ENCODE measurements around the gene ELF5. TPM values are rescaled to one million over a fixed set of nuclear protein-coding genes. Genes with fewer than 3 reads are reported as not detected.

Gene ELF5
- total and polyA plus RNA-seq, 2 donors (not counting 1 experiment from before 2014, with no cell fraction given) = not detected

DNA sequence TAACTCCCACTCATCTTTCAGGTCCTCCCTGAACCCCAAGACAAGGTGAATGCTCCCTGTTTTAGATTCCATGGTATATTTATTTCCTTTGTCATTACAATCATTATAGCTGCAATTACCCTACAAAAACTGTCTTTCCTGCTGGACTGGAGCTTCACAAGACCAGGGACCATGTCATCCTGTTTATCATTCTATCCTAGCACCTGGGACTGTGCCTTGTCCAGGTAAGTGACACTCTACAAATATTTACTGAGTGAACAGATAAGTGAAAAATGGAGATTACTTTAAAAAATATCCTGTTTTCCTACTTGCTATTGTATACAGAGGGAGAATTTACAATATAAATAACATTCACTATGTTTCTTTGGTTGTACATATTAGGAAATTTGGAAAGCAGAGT lies 22.5 kb upstream of the ELF5 start:
- H2AFZ ChIP-seq (ENCODE audit: insufficient read depth, low read depth, low read length, poor library complexity, severe bottlenecking) = no peak overlapping the region
- no peaks in the 10 kb centered on the region for H3K4me1 ChIP-seq (ENCODE audit: control insufficient read depth in 2 of 2, insufficient read depth in 2 of 2, low read length in 2 of 2)
- H3K36me3 ChIP-seq (replicated peaks in 1 of 2; ENCODE audit: control extremely low read depth in 1 of 2, control insufficient read depth in 1 of 2, extremely low read depth in 1 of 2, insufficient read depth in 2 of 2, low read length in 1 of 2) = no peaks in the 10 kb centered on the region
- peaks cover 0 to 7% (median 0%) of the 10 kb centered on the region in 3 donors for H3K9me3 ChIP-seq (ENCODE audit: control extremely low read depth in 1 of 3, control insufficient read depth in 2 of 3, insufficient read depth in 1 of 3, low read length in 2 of 3)
- no peak for ATAC-seq (ENCODE audit: low read depth)
- ChIA-PET POLR2A (no interaction called here), CTCF (no interaction called here)
- no peak overlapping the region for H3K4me2 ChIP-seq (replicated peaks; ENCODE audit: low read depth, low read length, poor library complexity, severe bottlenecking)
- H3K27me3 ChIP-seq (replicated peaks in 1 of 4; ENCODE audit: control extremely low read depth in 1 of 4, control insufficient read depth in 3 of 4, insufficient read depth in 4 of 4, low read length in 3 of 4) = peaks cover 0 to 3% (median 0%) of the 10 kb centered on the region in 4 experiments
- Mint-ChIP-seq H3K4me1 (no peaks in the 10 kb centered on the region), H3K4me3 (no peak overlapping the region), H3K27me3 (peaks cover 47% of the 10 kb centered on the region), H3K9me3 (ENCODE audit: insufficient read depth) (peaks cover 8% of the 10 kb centered on the region), H3K27ac (no peak overlapping the region)
- no peak overlapping the region for H3K27ac ChIP-seq (ENCODE audit: low read length in 2 of 2)
- DNase-seq = no peak
- TF ChIP-seq EZH2 (IDR thresholded peaks at IDR 0.05; ENCODE audit: borderline replicate concordance, insufficient read depth, low read depth, low read length, poor library complexity, severe bottlenecking) = no peak
- TF ChIP-seq, protein P1, sequence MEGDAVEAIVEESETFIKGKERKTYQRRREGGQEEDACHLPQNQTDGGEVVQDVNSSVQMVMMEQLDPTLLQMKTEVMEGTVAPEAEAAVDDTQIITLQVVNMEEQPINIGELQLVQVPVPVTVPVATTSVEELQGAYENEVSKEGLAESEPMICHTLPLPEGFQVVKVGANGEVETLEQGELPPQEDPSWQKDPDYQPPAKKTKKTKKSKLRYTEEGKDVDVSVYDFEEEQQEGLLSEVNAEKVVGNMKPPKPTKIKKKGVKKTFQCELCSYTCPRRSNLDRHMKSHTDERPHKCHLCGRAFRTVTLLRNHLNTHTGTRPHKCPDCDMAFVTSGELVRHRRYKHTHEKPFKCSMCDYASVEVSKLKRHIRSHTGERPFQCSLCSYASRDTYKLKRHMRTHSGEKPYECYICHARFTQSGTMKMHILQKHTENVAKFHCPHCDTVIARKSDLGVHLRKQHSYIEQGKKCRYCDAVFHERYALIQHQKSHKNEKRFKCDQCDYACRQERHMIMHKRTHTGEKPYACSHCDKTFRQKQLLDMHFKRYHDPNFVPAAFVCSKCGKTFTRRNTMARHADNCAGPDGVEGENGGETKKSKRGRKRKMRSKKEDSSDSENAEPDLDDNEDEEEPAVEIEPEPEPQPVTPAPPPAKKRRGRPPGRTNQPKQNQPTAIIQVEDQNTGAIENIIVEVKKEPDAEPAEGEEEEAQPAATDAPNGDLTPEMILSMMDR (IDR thresholded peaks at IDR 0.05) = no peak
- intact Hi-C loops (cut with micrococcal nuclease) = no loop called here
- H4K20me1 ChIP-seq (ENCODE audit: control insufficient read depth, insufficient read depth, low read length, poor library complexity, severe bottlenecking) = no peaks in the 10 kb centered on the region
- H3K79me2 ChIP-seq (ENCODE audit: control insufficient read depth, insufficient read depth, low read length) = no peaks in the 10 kb centered on the region
- no peak overlapping the region for H3K4me3 ChIP-seq (ENCODE audit: control extremely low read depth in 1 of 5, extremely low read depth in 1 of 5, insufficient read depth in 1 of 5, low read depth in 2 of 5, low read length in 4 of 5)
- no peak overlapping the region for H3K9ac ChIP-seq (ENCODE audit: low read length)

DNA sequence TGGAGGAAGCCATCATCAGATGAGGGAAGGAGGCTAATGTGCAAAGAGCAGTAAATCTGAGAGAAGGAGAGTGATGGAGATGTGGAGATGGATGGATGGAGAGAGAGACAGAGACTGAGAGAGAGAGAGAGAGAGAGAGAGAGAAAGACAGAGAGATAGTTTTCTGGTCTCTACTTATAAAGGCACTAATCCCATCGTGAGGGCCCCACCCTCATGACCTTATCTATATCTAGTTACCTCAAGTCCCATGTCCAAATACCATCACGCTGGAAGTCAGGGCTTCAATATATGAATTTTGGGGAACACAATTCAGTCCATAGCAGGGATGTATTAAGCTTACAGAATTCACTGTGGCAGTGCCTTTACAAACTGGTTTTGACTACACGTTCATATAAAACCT lies 21.2 kb upstream of the ELF5 start:
- ChIA-PET POLR2A (no interaction called here), CTCF (interaction anchor here (0.5 kb wide), 1 partner anchor 536 kb away, joined by 4 read pairs; no protein-coding TSS in a partner anchor)
- no peak overlapping the region for H3K27ac Mint-ChIP-seq
- Histone ChIP-seq H3K4me1 (ENCODE audit: control insufficient read depth in 2 of 2, insufficient read depth in 2 of 2, low read length in 2 of 2) (no peaks in the 10 kb centered on the region), H2AFZ (ENCODE audit: insufficient read depth, low read depth, low read length, poor library complexity, severe bottlenecking) (no peak overlapping the region), H3K9ac (ENCODE audit: low read length) (no peak overlapping the region), H3K27me3 (replicated peaks in 1 of 4; ENCODE audit: control extremely low read depth in 1 of 4, control insufficient read depth in 3 of 4, insufficient read depth in 4 of 4, low read length in 3 of 4) (peaks cover 0 to 3% (median 0%) of the 10 kb centered on the region in 4 experiments), H3K9me3 (ENCODE audit: control extremely low read depth in 1 of 3, control insufficient read depth in 2 of 3, insufficient read depth in 1 of 3, low read length in 2 of 3) (peaks cover 0 to 7% (median 0%) of the 10 kb centered on the region in 3 donors), H3K4me2 (replicated peaks; ENCODE audit: low read depth, low read length, poor library complexity, severe bottlenecking) (no peak overlapping the region), H3K36me3 (replicated peaks in 1 of 2; ENCODE audit: control extremely low read depth in 1 of 2, control insufficient read depth in 1 of 2, extremely low read depth in 1 of 2, insufficient read depth in 2 of 2, low read length in 1 of 2) (no peaks in the 10 kb centered on the region), H3K4me3 (ENCODE audit: control extremely low read depth in 1 of 5, extremely low read depth in 1 of 5, insufficient read depth in 1 of 5, low read depth in 2 of 5, low read length in 4 of 5) (no peak overlapping the region), H3K27ac (ENCODE audit: low read length in 2 of 2) (no peak overlapping the region), H3K79me2 (ENCODE audit: control insufficient read depth, insufficient read depth, low read length) (no peaks in the 10 kb centered on the region), H4K20me1 (ENCODE audit: control insufficient read depth, insufficient read depth, low read length, poor library complexity, severe bottlenecking) (no peaks in the 10 kb centered on the region)
- DNase-seq = no peak
- H3K27me3 Mint-ChIP-seq = peaks cover 41% of the 10 kb centered on the region
- ATAC-seq (ENCODE audit: low read depth) = no peak
- TF ChIP-seq, protein P1 (IDR thresholded peaks at IDR 0.05) = no peak
- TF ChIP-seq EZH2 (IDR thresholded peaks at IDR 0.05; ENCODE audit: borderline replicate concordance, insufficient read depth, low read depth, low read length, poor library complexity, severe bottlenecking) = no peak
- intact Hi-C loops (cut with micrococcal nuclease) = no loop called here
- peaks cover 8% of the 10 kb centered on the region for H3K9me3 Mint-ChIP-seq (ENCODE audit: insufficient read depth)
- H3K4me3 Mint-ChIP-seq = no peak overlapping the region
- 90% methylated on average over 2 of the region's 3 CpGs for WGBS (ENCODE audit: insufficient coverage)
- H3K4me1 Mint-ChIP-seq = no peaks in the 10 kb centered on the region
